Small intestine (tissue), 7 donors: Measurements from ENCODE around the gene YKT6. TPM values are rescaled to one million over a fixed set of nuclear protein-coding genes. Genes with fewer than 3 reads are reported as not detected.

Source experiments
- DNase-seq, 2 donors: peaks; one replicate each; pipeline versions ENCODE4 v3.0.0 to v3.0.0-alpha.2; 2013
- FAIRE-seq: peaks from 2 replicates; lab custom pipeline; 2012; peaks lifted over from hg19 to GRCh38; lab: Jason Lieb, UNC
- H3K27ac ChIP-seq, 3 donors: one replicate each; pipeline ENCODE4 v1.5.1; 2013; ENCODE audit warnings: low read length in 2 of 3, mild to moderate bottlenecking in 2 of 3, control low read depth in 1 of 3, inconsistent platforms in 1 of 3, low read depth in 1 of 3, moderate library complexity in 1 of 3
- H3K27me3 ChIP-seq, 3 donors: one replicate each; pipeline ENCODE4 v1.6.1; 2013; ENCODE audit warnings: low read length in 3 of 3, inconsistent platforms in 1 of 3; ENCODE audit not compliant: control insufficient read depth in 3 of 3, insufficient read depth in 3 of 3
- H3K36me3 ChIP-seq, 3 donors: one replicate each; pipeline ENCODE4 v1.6.1; 2013; ENCODE audit warnings: low read length in 3 of 3, inconsistent platforms in 1 of 3, low read depth in 1 of 3, mild to moderate bottlenecking in 1 of 3, moderate library complexity in 1 of 3; ENCODE audit not compliant: control insufficient read depth in 3 of 3, insufficient read depth in 2 of 3
- H3K4me1 ChIP-seq, 3 donors: one replicate each; pipeline ENCODE4 v1.6.1; 2013; ENCODE audit warnings: low read length in 2 of 3, inconsistent platforms in 1 of 3, low read depth in 1 of 3, mild to moderate bottlenecking in 1 of 3, moderate library complexity in 1 of 3; ENCODE audit not compliant: control insufficient read depth in 3 of 3, insufficient read depth in 2 of 3
- H3K4me3 ChIP-seq, 3 donors: one replicate each; pipeline ENCODE4 v1.5.1; 2013; ENCODE audit warnings: low read length in 3 of 3, control low read depth in 1 of 3, inconsistent platforms in 1 of 3, low read depth in 1 of 3, mild to moderate bottlenecking in 1 of 3, moderate library complexity in 1 of 3
- H3K9me3 ChIP-seq, 2 donors: one replicate each; pipeline ENCODE4 v1.6.1; 2013; ENCODE audit warnings: low read depth in 1 of 2, low read length in 1 of 2; ENCODE audit not compliant: control insufficient read depth in 2 of 2, insufficient read depth in 1 of 2
- WGBS, 3 donors: extraction: QIAGEN DNeasy Blood & Tissue Kit; methylation state at CpG; one replicate each; pipeline ENCODE4 v1.1.7; 2013; 5-methylcytosine and 5-hydroxymethylcytosine counted together
- polyA plus RNA-seq, 4 donors: library from polyadenylated mRNA; stranded (reverse) in 3 of 4; unstranded in 1 of 4; fragments of 200-250 nt in 3 of 4; fragments of 120-200 nt in 1 of 4; gene quantifications; one replicate each; pipeline versions ENCODE4 v1.2.1 to v1.2.3, GENCODE V29; 2013
- donor health status: healthy with polysubstance abuse.
- donor health status: control.
- donor health status: control.
- donor health status: Bipolar disorder and iron deficiency.
- donor health status: healthy.

YKT6 gene
- polyA plus RNA-seq, 4 donors = 57.7 to 73.7 (median 64.2) TPM

DNA sequence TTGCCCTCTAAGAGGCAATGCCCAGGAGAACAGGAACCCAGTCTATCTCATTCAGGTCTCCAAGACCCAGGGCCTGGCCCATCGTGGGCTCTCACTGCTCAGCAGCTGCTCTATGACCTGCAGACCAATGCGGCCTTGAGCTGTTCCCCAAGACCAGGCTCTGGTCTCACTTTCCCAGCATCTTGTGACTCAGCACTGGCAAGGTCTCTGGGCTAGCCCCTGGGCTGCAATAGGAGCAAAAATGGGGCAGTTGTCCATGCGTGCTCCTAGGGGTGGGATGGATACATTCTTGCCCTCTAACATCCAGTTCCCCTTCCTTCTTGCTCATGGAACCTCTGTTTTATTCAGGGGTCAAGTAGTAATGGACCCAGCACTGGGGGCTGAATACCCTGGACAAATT lies 25.0 kb upstream of the YKT6 start:
- H3K27me3 ChIP-seq = peaks cover 0 to 10% (median 2%) of the 10 kb centered on the region in 3 donors
- no peak overlapping the region for H3K27ac ChIP-seq
- FAIRE-seq = no peak
- no peak overlapping the region for H3K4me3 ChIP-seq
- H3K36me3 ChIP-seq = no peaks in the 10 kb centered on the region
- WGBS, 3 donors = 69 to 82% (median 76%) methylated on average over 3 of the region's 3 CpGs
- no peaks in the 10 kb centered on the region for H3K9me3 ChIP-seq
- no peaks in the 10 kb centered on the region for H3K4me1 ChIP-seq
- no peak for DNase-seq

DNA sequence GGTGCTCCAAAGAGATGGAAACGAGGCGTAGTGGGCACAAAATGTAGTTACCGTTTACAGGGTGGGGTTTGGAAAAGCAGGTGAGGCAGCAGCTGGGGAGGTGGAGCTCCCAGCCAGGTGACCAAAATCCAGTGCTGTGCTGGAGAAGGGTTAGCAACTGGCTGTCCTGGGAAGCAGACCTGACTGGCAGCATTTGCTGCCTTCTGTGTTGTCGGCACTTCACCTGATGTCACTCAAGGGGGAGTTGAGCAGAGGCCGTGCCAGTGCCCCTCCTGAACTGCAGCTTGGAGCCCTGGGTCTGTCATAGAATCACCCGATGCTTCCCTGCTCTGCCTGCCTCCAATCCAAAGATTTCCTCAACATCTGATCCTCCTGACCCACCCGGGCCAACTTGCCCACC lies 24.3 kb upstream of the YKT6 start:
- FAIRE-seq = no peak
- H3K4me1 ChIP-seq = no peaks in the 10 kb centered on the region
- WGBS, 3 donors = 55 to 72% (median 69%) methylated on average over 7 of the region's 7 CpGs

DNA sequence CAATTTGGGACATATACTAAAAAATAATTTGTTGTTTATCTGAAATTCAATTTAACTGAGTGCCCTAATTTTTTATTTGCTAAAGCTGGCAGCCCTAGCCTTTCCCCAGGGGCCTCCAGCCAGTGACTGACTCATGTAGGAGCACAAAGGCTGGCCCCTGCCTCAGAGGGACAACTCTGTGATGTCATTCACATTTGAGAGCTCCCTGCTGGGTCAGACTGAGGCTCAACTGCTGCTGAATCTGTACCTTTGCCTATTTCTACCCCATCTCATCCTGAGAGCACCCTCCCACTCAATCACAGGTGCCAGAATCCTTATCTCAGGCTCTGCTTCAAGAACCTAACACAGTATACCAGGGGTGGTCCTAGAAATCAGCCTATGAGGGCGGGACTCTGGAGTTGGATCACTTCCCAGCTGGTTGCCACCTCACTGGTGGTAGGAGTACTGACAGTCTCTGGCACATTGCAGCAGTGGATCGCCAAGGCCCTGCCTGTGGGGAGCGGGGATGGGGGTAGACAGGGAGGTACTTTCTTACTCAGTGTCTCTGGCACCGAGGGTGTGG lies 23.1 kb upstream of the YKT6 start:
- peaks cover 0 to 1% of the 10 kb centered on the region in 2 donors for H3K9me3 ChIP-seq

More for the DNA sequence above, 24.3 kb upstream of the YKT6 start:
- Histone ChIP-seq H3K4me3 (no peak overlapping the region), H3K27me3 (peaks cover 0 to 13% (median 2%) of the 10 kb centered on the region in 3 donors), H3K27ac (no peak overlapping the region), H3K36me3 (no peaks in the 10 kb centered on the region), H3K9me3 (no peaks in the 10 kb centered on the region)
- DNase-seq = no peak

DNA sequence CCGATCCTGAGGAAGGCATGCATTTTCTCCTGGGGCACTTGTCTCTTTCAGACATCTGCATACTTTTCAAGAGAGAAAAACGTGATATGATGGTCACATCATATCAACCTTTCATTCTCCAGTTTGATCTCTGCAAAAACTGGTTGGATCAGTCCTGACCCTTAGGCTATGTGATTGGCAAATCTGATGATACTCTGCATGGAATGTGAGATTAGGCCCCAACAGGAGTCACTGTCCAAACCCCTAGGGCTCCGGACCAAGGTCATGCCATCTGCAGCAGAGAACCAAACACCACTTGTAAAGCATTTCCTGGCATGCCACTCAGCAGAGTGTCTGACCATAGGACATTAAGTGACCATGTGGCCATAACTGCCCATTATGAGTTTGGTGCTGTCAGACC lies 20.1 kb upstream of the YKT6 start:
- FAIRE-seq = no peak
- no peaks in the 10 kb centered on the region for H3K36me3 ChIP-seq
- no peaks in the 10 kb centered on the region for H3K4me1 ChIP-seq
- no peak for DNase-seq
- H3K9me3 ChIP-seq = peaks cover 0 to 7% of the 10 kb centered on the region in 2 donors
- H3K4me3 ChIP-seq = no peak overlapping the region
- 54 to 63% (median 57%) methylated on average over 3 of the region's 3 CpGs for WGBS, 3 donors
- H3K27ac ChIP-seq = no peak overlapping the region
- H3K27me3 ChIP-seq = peaks cover 0 to 12% (median 8%) of the 10 kb centered on the region in 3 donors

More for the DNA sequence above, 23.1 kb upstream of the YKT6 start:
- H3K27ac ChIP-seq = no peak overlapping the region
- H3K27me3 ChIP-seq = peaks cover 0 to 17% (median 5%) of the 10 kb centered on the region in 3 donors
- no peak for FAIRE-seq
- no peak overlapping the region for H3K4me3 ChIP-seq
- H3K4me1 ChIP-seq = no peaks in the 10 kb centered on the region
- no peaks in the 10 kb centered on the region for H3K36me3 ChIP-seq
- no peak for DNase-seq
- 67 to 75% (median 70%) methylated on average over 4 of the region's 4 CpGs for WGBS, 3 donors

DNA sequence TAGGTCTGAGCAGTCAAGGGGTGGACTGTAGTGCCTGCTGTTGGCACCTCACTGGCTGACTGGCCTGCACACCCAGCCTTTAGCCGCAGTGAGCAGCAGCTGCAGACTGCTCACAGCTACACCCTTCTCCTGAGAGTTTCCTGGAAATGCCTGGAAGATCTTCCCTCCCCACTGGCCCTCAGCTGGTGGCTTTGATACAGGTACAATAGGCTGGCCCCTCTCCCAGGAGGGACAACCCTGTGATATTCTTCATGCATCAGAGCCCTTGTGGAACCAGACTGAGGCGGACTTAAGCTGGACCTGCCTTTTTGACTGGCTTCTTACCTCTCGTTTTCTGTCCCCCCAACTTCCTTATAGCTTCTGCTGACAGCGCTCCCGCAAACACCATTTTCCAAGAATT lies 18.0 kb upstream of the YKT6 start:
- Histone ChIP-seq H3K9me3 (peaks cover 0 to 7% of the 10 kb centered on the region in 2 donors), H3K27me3 (peaks cover 0 to 6% (median 6%) of the 10 kb centered on the region in 3 donors), H3K36me3 (no peaks in the 10 kb centered on the region), H3K4me1 (no peaks in the 10 kb centered on the region), H3K4me3 (no peak overlapping the region), H3K27ac (no peak overlapping the region)
- WGBS, 3 donors = 77 to 80% (median 80%) methylated on average over 5 of the region's 5 CpGs
- no peak for DNase-seq
- FAIRE-seq = no peak

DNA sequence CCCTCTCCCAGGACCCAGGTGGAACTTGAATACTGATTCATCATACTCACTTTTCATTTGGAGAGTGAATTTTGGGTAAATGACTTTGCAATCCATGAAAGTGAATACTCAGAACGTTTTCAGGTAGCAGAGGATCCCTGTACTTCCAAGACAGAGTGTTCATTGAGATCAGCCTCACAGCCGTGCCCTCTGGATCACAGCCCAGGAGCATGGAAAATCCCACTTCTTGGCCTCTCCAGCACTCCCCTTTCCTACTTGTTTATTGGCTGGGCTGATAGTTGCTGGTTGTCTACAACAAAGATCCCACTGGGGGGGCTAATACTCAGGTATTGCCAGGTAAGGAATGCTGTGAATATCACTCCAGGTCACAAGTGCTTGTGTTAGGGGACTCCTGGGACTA lies 17.4 kb upstream of the YKT6 start:
- Histone ChIP-seq H3K4me1 (no peaks in the 10 kb centered on the region), H3K27me3 (peaks cover 0 to 6% (median 6%) of the 10 kb centered on the region in 3 donors), H3K36me3 (no peaks in the 10 kb centered on the region), H3K9me3 (peaks cover 0 to 7% of the 10 kb centered on the region in 2 donors), H3K4me3 (no peak overlapping the region), H3K27ac (no peak overlapping the region)
- no peak for DNase-seq
- FAIRE-seq = no peak
- WGBS, 3 donors = 21 to 33% (median 31%) methylated on average over 2 of the region's 2 CpGs

DNA sequence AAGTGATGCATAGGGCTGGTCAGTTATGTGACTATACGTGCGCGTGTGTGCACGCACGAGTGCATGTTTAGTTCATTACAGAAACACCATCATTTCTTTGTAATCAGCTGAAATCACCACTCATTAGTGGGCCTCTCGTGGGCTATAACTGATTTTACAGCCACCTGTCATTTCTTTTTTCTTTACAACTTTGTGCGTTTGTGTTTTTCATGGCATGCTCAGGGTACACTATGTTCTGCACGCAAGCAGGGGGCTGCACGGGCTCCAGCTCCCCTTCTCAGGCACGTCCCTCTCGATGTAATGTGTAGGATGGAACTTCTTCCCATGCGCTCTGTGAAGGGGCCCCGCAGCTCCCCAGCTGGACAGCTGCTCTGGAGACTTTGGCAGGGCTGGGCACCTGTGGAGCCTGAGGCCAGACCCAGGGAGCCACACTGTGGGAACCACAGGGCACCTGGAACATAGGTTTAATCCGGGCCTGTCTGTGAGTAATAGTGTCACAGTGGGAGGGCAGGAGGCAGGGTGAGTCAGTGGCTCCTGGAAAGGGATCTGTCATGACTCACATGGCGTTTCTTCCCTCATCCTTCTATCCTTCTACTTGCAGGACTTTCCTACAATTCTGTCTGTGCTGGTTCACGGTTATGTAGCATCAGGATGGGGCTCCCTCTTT lies 16.4 kb upstream of the YKT6 start:
- H3K27me3 ChIP-seq = peaks cover 0 to 6% (median 6%) of the 10 kb centered on the region in 3 donors
- no peaks in the 10 kb centered on the region for H3K36me3 ChIP-seq
- no peak overlapping the region for H3K27ac ChIP-seq
- no peak overlapping the region for H3K4me3 ChIP-seq
- DNase-seq = no peak
- H3K4me1 ChIP-seq = no peaks in the 10 kb centered on the region
- WGBS, 3 donors = 72 to 79% (median 77%) methylated on average over 16 of the region's 16 CpGs
- peaks cover 0 to 7% of the 10 kb centered on the region in 2 donors for H3K9me3 ChIP-seq
- no peak for FAIRE-seq

DNA sequence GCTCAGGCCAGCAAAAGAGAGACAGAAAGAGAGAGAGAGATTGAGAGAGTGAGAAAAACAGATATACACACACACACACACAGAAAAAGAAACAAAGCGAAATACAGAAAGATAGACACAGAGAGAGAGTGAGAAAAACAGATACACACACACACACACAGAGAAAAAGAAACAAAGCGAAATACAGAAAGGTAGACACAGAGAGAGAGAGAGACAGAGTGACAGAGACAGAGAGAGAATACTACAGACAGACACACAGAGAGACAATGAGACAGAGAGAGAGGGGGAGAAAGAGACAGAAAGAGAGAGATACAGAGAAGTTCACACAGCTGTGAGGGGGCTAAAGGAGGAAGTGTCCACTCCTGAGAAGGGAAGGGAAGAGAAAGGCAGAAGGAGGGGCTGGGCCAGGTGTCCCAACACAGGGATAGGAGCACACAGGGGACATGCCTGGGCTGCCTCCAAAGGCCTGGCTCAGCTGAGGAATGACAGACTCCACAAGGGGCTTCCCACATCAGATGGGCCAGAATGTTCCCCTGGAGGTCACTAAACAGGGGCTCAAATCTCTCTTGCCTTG lies 15.8 kb upstream of the YKT6 start:
- FAIRE-seq (no peak), DNase-seq (no peak)
- no peaks in the 10 kb centered on the region for H3K36me3 ChIP-seq
- WGBS, 3 donors = 86 to 93% (median 88%) methylated on average over 2 of the region's 2 CpGs
- no peak overlapping the region for H3K27ac ChIP-seq
- H3K4me1 ChIP-seq = no peaks in the 10 kb centered on the region
- H3K9me3 ChIP-seq = peaks cover 0 to 7% of the 10 kb centered on the region in 2 donors
- H3K27me3 ChIP-seq = peaks cover 0 to 6% (median 6%) of the 10 kb centered on the region in 3 donors
- H3K4me3 ChIP-seq = no peak overlapping the region
